Mesenchymal stem cell (in vitro differentiated cells and primary cell): ENCODE results near the gene HAVCR2.
"Not testable (repeated sequence)": the region's sequence is repeated elsewhere in the genome, so short reads cannot be mapped to it uniquely, and the experiment has no call there.

Experiments
- DNase-seq: peaks from one replicate; pipeline ENCODE4 v3.0.0-alpha.2; 2013
- H2AFZ ChIP-seq: one replicate; pipeline ENCODE4 v1.6.1; 2013; ENCODE audit warnings: low read depth, mild to moderate bottlenecking, control low read depth, inconsistent platforms, low read length, moderate library complexity
- H2AK5ac ChIP-seq: 2 replicates; pipeline ENCODE4 v1.6.1; 2013; ENCODE audit warnings: low read length, moderate library complexity, mild to moderate bottlenecking, inconsistent platforms; ENCODE audit not compliant: severe bottlenecking
- H2BK120ac ChIP-seq: one replicate; pipeline ENCODE4 v1.6.1; 2013; ENCODE audit warnings: low read depth, mild to moderate bottlenecking, inconsistent platforms, low read length, moderate library complexity
- H2BK12ac ChIP-seq, 2 experiments: one replicate each; pipeline ENCODE4 v1.6.1; 2013; ENCODE audit warnings: inconsistent platforms in 2 of 2, low read length in 2 of 2, mild to moderate bottlenecking in 2 of 2, moderate library complexity in 2 of 2, control low read depth in 1 of 2
- H2BK15ac ChIP-seq: one replicate; pipeline ENCODE4 v1.6.1; 2013; ENCODE audit warnings: mild to moderate bottlenecking, low read depth, inconsistent platforms; ENCODE audit not compliant: poor library complexity, severe bottlenecking
- H2BK5ac ChIP-seq: 2 replicates; pipeline ENCODE4 v1.6.1; 2013; ENCODE audit warnings: low read depth, mild to moderate bottlenecking, low read length, control low read depth, inconsistent platforms; ENCODE audit not compliant: poor library complexity, severe bottlenecking
- H3K14ac ChIP-seq, 2 experiments: one replicate each; pipeline ENCODE4 v1.6.1; 2013; ENCODE audit warnings: inconsistent platforms in 2 of 2, low read length in 2 of 2, control low read depth in 1 of 2, mild to moderate bottlenecking in 1 of 2, moderate library complexity in 1 of 2
- H3K18ac ChIP-seq, 2 experiments: one replicate each; pipeline ENCODE4 v1.6.1; 2013; ENCODE audit warnings: inconsistent platforms in 2 of 2, low read length in 2 of 2, control low read depth in 1 of 2, low read depth in 1 of 2, mild to moderate bottlenecking in 1 of 2
- H3K23ac ChIP-seq, 2 experiments: one replicate each; pipeline ENCODE4 v1.6.1; 2013; ENCODE audit warnings: inconsistent platforms in 2 of 2, low read length in 2 of 2, mild to moderate bottlenecking in 2 of 2, moderate library complexity in 2 of 2, control low read depth in 1 of 2
- H3K27ac ChIP-seq: 2 replicates; pipeline ENCODE4 v1.5.1; 2013; ENCODE audit warnings: mild to moderate bottlenecking, moderate library complexity, low read length, control low read depth, inconsistent platforms; ENCODE audit not compliant: poor library complexity, severe bottlenecking
- H3K27me3 ChIP-seq, 2 experiments: 2 replicates each; pipeline versions ENCODE4 v1.6.1 to v1.7.0; 2013; ENCODE audit warnings: low read length in 2 of 2, mild to moderate bottlenecking in 2 of 2, moderate library complexity in 2 of 2, control low read depth in 1 of 2, inconsistent platforms in 1 of 2; ENCODE audit not compliant: control insufficient read depth in 1 of 2, insufficient read depth in 1 of 2
- H3K36me3 ChIP-seq, 2 experiments: 2 replicates each; pipeline versions ENCODE4 v1.6.1 to v1.7.0; 2013; ENCODE audit warnings: low read length in 2 of 2, control low read depth in 1 of 2, inconsistent platforms in 1 of 2, low read depth in 1 of 2, mild to moderate bottlenecking in 1 of 2; ENCODE audit not compliant: insufficient read depth in 2 of 2, control insufficient read depth in 1 of 2
- H3K4ac ChIP-seq, 2 experiments: one replicate each; pipeline ENCODE4 v1.6.1; 2013; ENCODE audit warnings: inconsistent platforms in 2 of 2, low read length in 2 of 2, mild to moderate bottlenecking in 2 of 2, moderate library complexity in 2 of 2, control low read depth in 1 of 2, low read depth in 1 of 2
- H3K4me1 ChIP-seq: 2 replicates; pipeline ENCODE4 v1.6.1; 2013; ENCODE audit warnings: low read depth, low read length, control low read depth; ENCODE audit not compliant: control insufficient read depth, insufficient read depth
- H3K4me2 ChIP-seq: 2 replicates; pipeline ENCODE4 v1.6.1; 2013; ENCODE audit warnings: low read length, mild to moderate bottlenecking, inconsistent platforms; ENCODE audit not compliant: poor library complexity, severe bottlenecking
- H3K4me3 ChIP-seq, 2 experiments: 2 replicates each; pipeline versions ENCODE4 v1.5.1 to v1.7.0; 2013; ENCODE audit warnings: low read length in 2 of 2, mild to moderate bottlenecking in 2 of 2, control low read depth in 1 of 2, low read depth in 1 of 2; ENCODE audit not compliant: insufficient read depth in 1 of 2
- H3K79me1 ChIP-seq: replicated peaks from 2 replicates; pipeline ENCODE4 v1.6.1; 2013; ENCODE audit warnings: mild to moderate bottlenecking, control low read depth, low read length, inconsistent platforms; ENCODE audit not compliant: poor library complexity, severe bottlenecking
- H3K9ac ChIP-seq: 2 replicates; pipeline ENCODE4 v1.7.0; 2013; ENCODE audit warnings: mild to moderate bottlenecking, low read length, moderate library complexity
- H3K9me3 ChIP-seq: 2 replicates; pipeline ENCODE4 v1.7.0; 2013; ENCODE audit warnings: mild to moderate bottlenecking, low read length; ENCODE audit not compliant: control insufficient read depth
- H4K8ac ChIP-seq: one replicate; pipeline ENCODE4 v1.6.1; 2013; ENCODE audit warnings: inconsistent platforms, mild to moderate bottlenecking, low read length, moderate library complexity
- H4K91ac ChIP-seq: one replicate; pipeline ENCODE4 v1.6.1; 2013; ENCODE audit warnings: mild to moderate bottlenecking, low read length, inconsistent platforms
- WGBS: methylation state at CpG from one replicate; pipeline ENCODE4 v1.1.7; 2013; ENCODE audit warnings: mixed read lengths; 5-methylcytosine and 5-hydroxymethylcytosine counted together

Gene HAVCR2

GRCh38 chr5:157047898-157048297 lies 60.9 kb downstream of the HAVCR2 start:
- peak; percentile 70 for DNase-seq
- H2AK5ac ChIP-seq = peak overlapping the region; percentile 99

DNA sequence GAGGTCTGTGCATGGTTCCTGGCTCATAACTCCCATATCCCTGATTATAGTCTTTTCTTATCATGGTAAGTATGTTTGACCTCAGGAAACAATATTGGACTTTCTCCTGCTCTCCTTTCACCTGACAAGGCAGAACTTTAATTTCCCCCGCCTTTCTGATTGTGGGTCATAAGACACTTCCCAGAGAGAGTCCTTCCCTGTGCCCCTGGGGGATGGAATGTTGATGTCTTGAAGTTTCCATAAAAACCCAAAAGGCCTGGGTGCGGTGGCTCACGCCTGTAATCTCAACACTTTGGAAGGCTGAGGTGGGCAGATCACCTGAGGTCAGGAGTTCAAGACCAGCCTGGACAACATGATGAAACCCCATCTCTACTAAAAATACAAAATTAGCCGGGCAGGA lies 61.8 kb downstream of the HAVCR2 start:
- not testable (repeated sequence) for H3K79me1 ChIP-seq, H3K9me3 ChIP-seq, H4K8ac ChIP-seq

More at GRCh38 chr5:157047898-157048297, 60.9 kb downstream of the HAVCR2 start:
- Histone ChIP-seq H2BK15ac (peak overlapping the region; percentile 80), H2BK120ac (no peak overlapping the region), H3K27ac (peak overlapping the region; percentile 63), H3K9me3 (no peaks in the 10 kb centered on the region), H2BK12ac (peak overlapping the region in 1 of 2 experiments; percentile 85), H4K8ac (peak overlapping the region; percentile 60), H3K14ac (peak overlapping the region in 1 of 2 experiments; percentile 41), H3K79me1 (peaks cover 2% of the 10 kb centered on the region), H3K4ac (peak overlapping the region in 1 of 2 experiments; percentile 56), H3K4me1 (peaks cover 10% of the 10 kb centered on the region), H2AFZ (no peak overlapping the region), H3K36me3 (peaks cover 0 to 3% of the 10 kb centered on the region in 2 experiments), H3K18ac (peak overlapping the region; percentile 48 to 73), H3K4me3 (no peak overlapping the region), H4K91ac (no peak overlapping the region), H3K23ac (no peak overlapping the region), H2BK5ac (peak overlapping the region; percentile 76), H3K4me2 (no peak overlapping the region), H3K9ac (no peak overlapping the region), H3K27me3 (no peaks in the 10 kb centered on the region)
- 42% methylated on average over 2 of the region's 5 CpGs for WGBS

GRCh38 chr5:157046041-157046440 lies 62.8 kb downstream of the HAVCR2 start:
- Histone ChIP-seq H4K91ac (no peak overlapping the region), H3K79me1 (peaks cover 2% of the 10 kb centered on the region), H3K14ac (no peak overlapping the region), H2BK15ac (no peak overlapping the region), H2AFZ (no peak overlapping the region), H3K4ac (no peak overlapping the region), H3K4me3 (no peak overlapping the region), H2AK5ac (peak overlapping the region; percentile 74), H3K9ac (no peak overlapping the region), H3K23ac (no peak overlapping the region), H2BK5ac (peak overlapping the region; percentile 53), H3K27me3 (no peaks in the 10 kb centered on the region), H4K8ac (no peak overlapping the region), H3K36me3 (no peaks in the 10 kb centered on the region), H3K27ac (peak overlapping the region; percentile 90), H2BK12ac (peak overlapping the region in 1 of 2 experiments; percentile 38), H3K4me1 (peaks cover 7% of the 10 kb centered on the region), H3K4me2 (no peak overlapping the region), H2BK120ac (no peak overlapping the region), H3K18ac (no peak overlapping the region), H3K9me3 (no peaks in the 10 kb centered on the region)
- WGBS = 94% methylated on average over 3 of the region's 3 CpGs
- DNase-seq = peak; percentile 30

More for the DNA sequence above, 61.8 kb downstream of the HAVCR2 start:
- Histone ChIP-seq H2BK12ac (peak overlapping the region in 1 of 2 experiments; percentile 25), H3K18ac (peak overlapping the region in 1 of 2 experiments; percentile 48), H2AK5ac (peak overlapping the region; percentile 99), H3K27ac (peak overlapping the region; percentile 90), H2BK5ac (peak overlapping the region; percentile 79)
- not testable (repeated sequence) for H3K4ac ChIP-seq, DNase-seq, H3K23ac ChIP-seq, H3K9ac ChIP-seq, H3K27me3 ChIP-seq, H3K36me3 ChIP-seq, H3K4me2 ChIP-seq, H2BK120ac ChIP-seq, H4K91ac ChIP-seq, H2AFZ ChIP-seq, H2BK15ac ChIP-seq, H3K4me3 ChIP-seq, H3K14ac ChIP-seq, H3K4me1 ChIP-seq
- 90% methylated on average over 4 of the region's 4 CpGs for WGBS

GRCh38 chr5:157045601-157046000 lies 63.2 kb downstream of the HAVCR2 start:
- Histone ChIP-seq H3K79me1 (peaks cover 2% of the 10 kb centered on the region), H3K9ac (no peak overlapping the region), H3K4me2 (no peak overlapping the region), H2BK12ac (no peak overlapping the region), H3K23ac (no peak overlapping the region), H3K27me3 (no peaks in the 10 kb centered on the region), H2AFZ (no peak overlapping the region), H3K4me3 (no peak overlapping the region), H4K8ac (no peak overlapping the region), H2BK5ac (peak overlapping the region; percentile 80), H2BK120ac (no peak overlapping the region), H2AK5ac (peak overlapping the region; percentile 86), H3K36me3 (peaks cover 0 to under 1% of the 10 kb centered on the region in 2 experiments), H3K27ac (peak overlapping the region; percentile 90), H2BK15ac (no peak overlapping the region), H3K9me3 (no peaks in the 10 kb centered on the region), H3K14ac (no peak overlapping the region), H3K18ac (no peak overlapping the region), H4K91ac (no peak overlapping the region), H3K4ac (no peak overlapping the region), H3K4me1 (peaks cover 7% of the 10 kb centered on the region)
- DNase-seq = no peak
- 91% methylated on average over 3 of the region's 3 CpGs for WGBS
